Memory B cell (primary cell): ENCODE results near the gene RPS6KA2.

ENCODE experiments used
- ATAC-seq: fragments of 150-1000 bp; cut with Tn5 transposase; 2 replicates; pipeline ENCODE4 v1.10.0; 2021; ENCODE audit warnings: low read depth, mild to moderate bottlenecking, moderate library complexity
- DNase-seq, 2 donors: peaks; one replicate each; pipeline ENCODE4 v3.0.0; 2022; ENCODE audit warnings: low spot score in 2 of 2
- H3K27ac Mint-ChIP-seq: one replicate; pipeline ENCODE4 v1.8.0; 2022; ENCODE audit warnings: mild to moderate bottlenecking, moderate library complexity, mixed read lengths
- H3K27me3 Mint-ChIP-seq: one replicate; pipeline ENCODE4 v1.8.0; 2022; ENCODE audit warnings: mixed read lengths
- H3K36me3 Mint-ChIP-seq: one replicate; pipeline ENCODE4 v1.8.0; 2022; ENCODE audit warnings: mild to moderate bottlenecking, mixed read lengths
- H3K4me1 Mint-ChIP-seq: one replicate; pipeline ENCODE4 v1.8.0; 2022; ENCODE audit warnings: mixed read lengths
- H3K4me3 Mint-ChIP-seq: one replicate; pipeline ENCODE4 v1.8.0; 2022; ENCODE audit warnings: mild to moderate bottlenecking, moderate library complexity, mixed read lengths
- H3K9me3 Mint-ChIP-seq: one replicate; pipeline ENCODE4 v1.8.0; 2022; ENCODE audit warnings: mixed read lengths

RPS6KA2 gene

GRCh38 chr6:166420351-166420750 is 206.7 kb downstream of the RPS6KA2 start:
- Mint-ChIP-seq H3K9me3 (peaks cover 11% of the 10 kb centered on the region), H3K36me3 (peaks cover 19% of the 10 kb centered on the region), H3K4me1 (peaks cover 7% of the 10 kb centered on the region), H3K4me3 (no peak overlapping the region), H3K27me3 (peaks cover 4% of the 10 kb centered on the region), H3K27ac (no peak overlapping the region)
- DNase-seq (no peak), ATAC-seq (no peak)

GRCh38 chr6:166419717-166420116 is 207.3 kb downstream of the RPS6KA2 start:
- H3K4me1 Mint-ChIP-seq = peaks cover 7% of the 10 kb centered on the region
- DNase-seq (no peak), ATAC-seq (no peak)
- H3K9me3 Mint-ChIP-seq = peaks cover 11% of the 10 kb centered on the region
- H3K27ac Mint-ChIP-seq = no peak overlapping the region
- H3K36me3 Mint-ChIP-seq = peaks cover 17% of the 10 kb centered on the region
- H3K27me3 Mint-ChIP-seq = peaks cover 4% of the 10 kb centered on the region
- H3K4me3 Mint-ChIP-seq = no peak overlapping the region

DNA sequence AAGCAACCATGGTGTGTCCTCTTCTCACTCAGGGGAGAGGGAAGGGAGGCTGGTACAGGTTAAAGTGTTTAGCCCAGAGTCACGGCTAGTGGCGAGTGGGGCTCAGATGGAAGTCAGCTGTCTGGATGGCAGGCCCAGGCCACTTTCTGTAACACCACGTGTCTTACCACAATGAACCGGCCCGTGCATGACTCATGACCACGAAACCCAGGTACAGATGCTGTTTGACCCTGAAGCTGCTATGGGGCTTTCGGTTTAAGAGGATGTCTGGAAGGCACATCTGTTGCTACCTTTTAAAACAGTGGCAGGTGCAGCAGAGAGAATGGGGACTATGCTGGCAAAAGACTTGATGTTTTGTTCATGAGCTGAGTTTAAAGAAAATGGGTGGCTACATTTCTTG is 207.8 kb downstream of the RPS6KA2 start:
- peaks cover 7% of the 10 kb centered on the region for H3K4me1 Mint-ChIP-seq
- DNase-seq (no peak), ATAC-seq (no peak)
- peaks cover 4% of the 10 kb centered on the region for H3K27me3 Mint-ChIP-seq
- peaks cover 17% of the 10 kb centered on the region for H3K36me3 Mint-ChIP-seq
- H3K27ac Mint-ChIP-seq = no peak overlapping the region
- no peak overlapping the region for H3K4me3 Mint-ChIP-seq
- H3K9me3 Mint-ChIP-seq = peaks cover 11% of the 10 kb centered on the region

- H3K9me3 Mint-ChIP-seq = peaks cover 11% of the 10 kb centered on the region
- peaks cover 7% of the 10 kb centered on the region for H3K4me1 Mint-ChIP-seq
- peaks cover 4% of the 10 kb centered on the region for H3K27me3 Mint-ChIP-seq
- no peak overlapping the region for H3K4me3 Mint-ChIP-seq
- no peak for ATAC-seq
- peaks cover 17% of the 10 kb centered on the region for H3K36me3 Mint-ChIP-seq
- DNase-seq = no peak
- H3K27ac Mint-ChIP-seq = no peak overlapping the region
Measured at GRCh38 chr6:166418691-166419143, 208.3 kb downstream of the RPS6KA2 start.

DNA sequence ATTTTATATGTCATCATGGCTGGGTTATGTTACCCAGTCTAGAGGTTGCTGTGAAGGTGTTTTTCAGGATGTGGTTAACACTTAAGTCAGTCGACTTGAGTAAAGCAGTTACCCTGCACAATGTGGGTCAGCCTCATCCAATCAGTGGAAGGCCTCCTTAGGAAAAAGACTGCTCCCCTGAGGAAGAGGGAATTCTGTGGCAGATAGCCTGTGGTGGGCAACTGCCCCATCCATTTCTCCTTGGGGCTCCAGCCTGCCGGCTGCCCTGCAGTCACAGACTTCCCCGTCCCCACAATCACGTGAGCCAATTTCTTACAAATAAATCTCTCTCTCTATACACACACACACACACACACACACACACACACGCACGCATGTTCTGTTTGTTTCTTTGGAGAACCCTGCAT is 209.8 kb downstream of the RPS6KA2 start:
- no peak overlapping the region for H3K4me3 Mint-ChIP-seq
- peaks cover 7% of the 10 kb centered on the region for H3K4me1 Mint-ChIP-seq
- no peak for ATAC-seq
- H3K27ac Mint-ChIP-seq = no peak overlapping the region
- H3K36me3 Mint-ChIP-seq = peaks cover 18% of the 10 kb centered on the region
- peaks cover 11% of the 10 kb centered on the region for H3K9me3 Mint-ChIP-seq
- peaks cover 4% of the 10 kb centered on the region for H3K27me3 Mint-ChIP-seq
- no peak for DNase-seq

DNA sequence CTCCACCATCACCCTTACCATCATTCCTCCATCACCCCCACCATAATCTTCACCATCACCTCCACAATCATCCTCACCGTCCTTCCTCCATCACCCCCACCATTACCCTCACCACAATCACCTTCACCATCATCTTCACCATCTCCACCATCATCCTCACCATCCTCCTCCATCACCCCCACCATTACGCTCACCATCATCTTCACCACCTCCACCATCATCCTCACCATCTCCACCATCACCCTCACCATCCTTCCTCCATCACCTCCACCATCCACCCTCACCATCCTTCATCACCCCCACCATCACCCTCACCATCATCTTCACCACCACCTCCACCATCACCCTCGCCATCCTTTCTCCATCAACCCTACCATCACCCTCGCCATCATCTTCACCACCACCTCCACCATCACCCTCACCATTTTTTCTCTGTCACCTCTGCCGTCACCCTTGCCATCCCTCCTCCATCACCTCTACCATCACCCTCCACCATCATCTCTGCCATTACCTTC is 211.2 kb downstream of the RPS6KA2 start:
- no peak overlapping the region for H3K27ac Mint-ChIP-seq
- no peak for ATAC-seq
- H3K4me1 Mint-ChIP-seq = peaks cover 7% of the 10 kb centered on the region

GRCh38 chr6:166415306-166415705 is 211.7 kb downstream of the RPS6KA2 start:
- DNase-seq (no peak), ATAC-seq (no peak)
- peaks cover 16% of the 10 kb centered on the region for H3K36me3 Mint-ChIP-seq
- no peak overlapping the region for H3K4me3 Mint-ChIP-seq
- H3K9me3 Mint-ChIP-seq = peaks cover 11% of the 10 kb centered on the region
- peaks cover 12% of the 10 kb centered on the region for H3K4me1 Mint-ChIP-seq
- H3K27me3 Mint-ChIP-seq = peaks cover 4% of the 10 kb centered on the region
- H3K27ac Mint-ChIP-seq = no peak overlapping the region

More for the DNA sequence above, 211.2 kb downstream of the RPS6KA2 start:
- H3K9me3 Mint-ChIP-seq = peaks cover 11% of the 10 kb centered on the region
- H3K36me3 Mint-ChIP-seq = peaks cover 19% of the 10 kb centered on the region
- DNase-seq = no peak
- H3K27me3 Mint-ChIP-seq = peaks cover 4% of the 10 kb centered on the region
- H3K4me3 Mint-ChIP-seq = no peak overlapping the region

GRCh38 chr6:166413491-166413951 is 213.5 kb downstream of the RPS6KA2 start:
- peaks cover 11% of the 10 kb centered on the region for H3K9me3 Mint-ChIP-seq
- peaks cover 18% of the 10 kb centered on the region for H3K4me1 Mint-ChIP-seq
- ATAC-seq (no peak), DNase-seq (no peak)
- H3K4me3 Mint-ChIP-seq = no peak overlapping the region
- peaks cover 4% of the 10 kb centered on the region for H3K27me3 Mint-ChIP-seq
- H3K36me3 Mint-ChIP-seq = peaks cover 15% of the 10 kb centered on the region
- no peak overlapping the region for H3K27ac Mint-ChIP-seq

DNA sequence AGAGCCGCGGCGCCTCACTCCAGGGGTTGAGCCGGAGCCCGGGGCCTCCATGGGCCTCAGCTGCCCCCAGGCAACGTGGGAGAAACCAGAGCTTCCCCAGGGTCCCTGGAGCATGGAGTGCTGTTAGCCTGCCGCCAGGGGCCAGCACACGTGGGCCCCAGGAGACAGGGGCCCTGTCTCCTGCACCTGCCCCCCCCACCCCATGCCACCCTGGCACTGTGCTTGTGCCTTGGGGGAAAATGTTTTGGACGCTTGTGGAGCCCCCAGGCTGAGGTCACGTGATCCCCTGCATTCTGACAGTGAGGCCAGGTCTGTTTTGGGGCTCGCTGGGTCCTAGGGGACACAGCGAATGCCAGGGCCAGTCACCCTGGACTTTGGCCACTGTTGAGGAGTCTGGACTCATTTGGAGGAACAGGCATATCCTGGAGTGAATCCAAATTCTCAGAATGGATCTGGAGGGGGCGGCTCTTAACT is 214.1 kb downstream of the RPS6KA2 start:
- Mint-ChIP-seq H3K27ac (no peak overlapping the region), H3K4me1 (peaks cover 18% of the 10 kb centered on the region), H3K36me3 (peaks cover 15% of the 10 kb centered on the region), H3K9me3 (peaks cover 11% of the 10 kb centered on the region), H3K4me3 (no peak overlapping the region), H3K27me3 (peaks cover 4% of the 10 kb centered on the region)
- no peak for ATAC-seq
- no peak for DNase-seq

- Mint-ChIP-seq H3K4me1 (peaks cover 18% of the 10 kb centered on the region), H3K9me3 (peaks cover 11% of the 10 kb centered on the region), H3K27ac (no peak overlapping the region), H3K27me3 (peaks cover 4% of the 10 kb centered on the region), H3K4me3 (no peak overlapping the region), H3K36me3 (peaks cover 15% of the 10 kb centered on the region)
- DNase-seq (no peak), ATAC-seq (no peak)
Measured at GRCh38 chr6:166412156-166412910, 214.7 kb downstream of the RPS6KA2 start.

GRCh38 chr6:166411721-166412151 is 215.3 kb downstream of the RPS6KA2 start:
- H3K27me3 Mint-ChIP-seq = peaks cover 4% of the 10 kb centered on the region
- DNase-seq (no peak), ATAC-seq (no peak)
- peaks cover 18% of the 10 kb centered on the region for H3K4me1 Mint-ChIP-seq
- H3K4me3 Mint-ChIP-seq = no peak overlapping the region
- H3K9me3 Mint-ChIP-seq = peaks cover 10% of the 10 kb centered on the region
- H3K36me3 Mint-ChIP-seq = peaks cover 14% of the 10 kb centered on the region
- no peak overlapping the region for H3K27ac Mint-ChIP-seq

GRCh38 chr6:166411271-166411670 is 215.8 kb downstream of the RPS6KA2 start:
- Mint-ChIP-seq H3K27me3 (peaks cover 4% of the 10 kb centered on the region), H3K9me3 (peaks cover 6% of the 10 kb centered on the region), H3K36me3 (peaks cover 10% of the 10 kb centered on the region), H3K4me3 (no peak overlapping the region), H3K27ac (no peak overlapping the region), H3K4me1 (peaks cover 17% of the 10 kb centered on the region)
- no peak for ATAC-seq
- DNase-seq = no peak

- ATAC-seq = peak; percentile 72
- peak overlapping the region; percentile 70 for H3K4me3 Mint-ChIP-seq
- H3K9me3 Mint-ChIP-seq = no peaks in the 10 kb centered on the region
- peak in 1 of 2 donors; percentile 9 for DNase-seq
- H3K4me1 Mint-ChIP-seq = peaks cover 10% of the 10 kb centered on the region
- H3K36me3 Mint-ChIP-seq = peaks cover 2% of the 10 kb centered on the region
- peaks cover 3% of the 10 kb centered on the region for H3K27me3 Mint-ChIP-seq
- H3K27ac Mint-ChIP-seq = peak overlapping the region; percentile 9
Measured at GRCh38 chr6:166410426-166410935, 216.6 kb downstream of the RPS6KA2 start.

DNA sequence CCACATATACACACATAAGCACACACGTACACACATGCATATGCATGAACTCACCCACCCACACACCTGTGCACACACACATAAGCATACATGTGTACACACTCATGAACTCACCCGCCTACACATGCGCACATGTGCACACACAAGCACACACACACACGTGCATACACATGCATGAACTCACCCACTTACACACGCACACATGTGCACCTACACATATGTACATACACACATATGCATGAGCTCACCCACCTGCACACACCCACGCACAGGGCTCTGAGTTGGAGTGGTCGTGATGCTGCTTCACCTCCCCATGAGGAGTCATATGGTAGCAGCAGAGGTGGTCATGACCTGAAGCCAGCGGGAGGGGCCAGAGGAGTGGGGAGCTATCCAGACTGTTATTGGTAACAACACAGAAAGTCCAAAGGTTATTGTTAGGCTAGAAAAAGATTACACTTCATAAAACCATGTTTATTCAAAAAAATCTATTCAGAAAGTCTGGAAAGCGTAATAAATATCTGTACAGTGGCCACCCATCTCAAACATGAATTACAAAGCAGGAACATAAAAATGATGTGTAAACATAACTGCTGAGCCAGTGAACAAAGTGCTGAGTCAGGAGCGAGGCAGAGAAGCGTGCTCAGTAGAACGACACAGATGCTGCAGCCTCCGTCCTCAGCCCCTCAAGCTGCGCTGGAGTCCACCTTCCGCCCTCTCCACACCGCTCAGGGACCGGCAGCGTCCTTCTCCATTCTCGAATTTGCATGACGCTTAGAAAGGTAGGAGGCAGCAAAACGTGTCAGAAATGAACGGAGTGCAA is 217.9 kb downstream of the RPS6KA2 start:
- Mint-ChIP-seq H3K27me3 (peaks cover 4% of the 10 kb centered on the region), H3K36me3 (peaks cover 2% of the 10 kb centered on the region), H3K9me3 (no peaks in the 10 kb centered on the region), H3K4me1 (peaks cover 10% of the 10 kb centered on the region), H3K27ac (no peak overlapping the region), H3K4me3 (peak overlapping the region; percentile 70)
- DNase-seq (no peak), ATAC-seq (no peak)
